ENCODE results near the gene HMX3. TPM values are rescaled to one million over a fixed set of nuclear protein-coding genes. Genes with fewer than 3 reads are reported as not detected.

HMX3 gene
- total and polyA plus RNA-seq, 11 donors = 0.27 TPM; not detected in 10

GRCh38 chr10:123129618-123130271 lies 6.0 kb upstream of the HMX3 start:
- DNase-seq (no peak), ATAC-seq (no peak)
- intact Hi-C loops (cut with DNase I) = loop anchor here in 4 of 10 donors (5.0 to 10.0 kb wide), 3 partner anchors 255 to 835 kb away; no protein-coding TSS in a partner anchor
- Histone ChIP-seq H3K36me3 (no peaks in the 10 kb centered on the region), H3K27me3 (peaks cover 34 to 99% (median 72%) of the 10 kb centered on the region in 9 donors), H3K9me3 (peaks cover 0 to 11% (median 0%) of the 10 kb centered on the region in 12 donors), H3K27ac (no peak overlapping the region), H3K4me3 (no peak overlapping the region), H3K4me1 (peaks cover under 1 to 24% (median 15%) of the 10 kb centered on the region in 12 donors)
- 73 to 83% (median 75%) methylated on average over 4 of the region's 4 CpGs for WGBS, 4 donors
- no peak for TF ChIP-seq CTCF (IDR thresholded peaks at IDR 0.05)
- no peak for TF ChIP-seq POLR2A (IDR thresholded peaks at IDR 0.05)

- ATAC-seq (peak; percentile 64 to 90 (median 84)), DNase-seq (peak; percentile 81 to 89 (median 83))
- peak overlapping the region in 9 of 12 donors; percentile 14 to 49 (median 30) for H3K4me3 ChIP-seq
- H3K9me3 ChIP-seq = peaks cover 0 to 11% (median 0%) of the 10 kb centered on the region in 12 donors
- intact Hi-C loops (cut with DNase I) = loop anchor here (1.0 to 10.0 kb wide), 6 partner anchors 252 to 832 kb away; no protein-coding TSS in a partner anchor
- 1 to 3% (median 2%) methylated on average over 46 to 48 of the region's 48 CpGs for WGBS, 4 donors
- H3K27me3 ChIP-seq = peaks cover 58 to 100% (median 92%) of the 10 kb centered on the region in 9 donors
- peaks cover 9 to 54% (median 41%) of the 10 kb centered on the region in 12 donors for H3K4me1 ChIP-seq
- no peaks in the 10 kb centered on the region for H3K36me3 ChIP-seq
- H3K27ac ChIP-seq = no peak overlapping the region
- TF ChIP-seq CTCF (IDR thresholded peaks at IDR 0.05) (peak; percentile 83 to 95 (median 91)), POLR2A (IDR thresholded peaks at IDR 0.05) (no peak)
Observed at GRCh38 chr10:123132576-123133477, 2.9 kb upstream of the HMX3 start.

- Histone ChIP-seq H3K27ac (no peak overlapping the region), H3K4me1 (peaks cover 9 to 54% (median 42%) of the 10 kb centered on the region in 12 donors), H3K9me3 (peaks cover 0 to 2% (median 0%) of the 10 kb centered on the region in 12 donors), H3K4me3 (peak overlapping the region in 3 of 12 donors; percentile 5 to 35 (median 30)), H3K36me3 (no peaks in the 10 kb centered on the region), H3K27me3 (peaks cover 68 to 100% (median 97%) of the 10 kb centered on the region in 9 donors)
- intact Hi-C loops (cut with DNase I) = loop anchor here (1.0 to 10.0 kb wide), 6 partner anchors 251 to 831 kb away; no protein-coding TSS in a partner anchor
- 4 to 6% (median 5%) methylated on average over 37 to 40 of the region's 40 CpGs for WGBS, 4 donors
- DNase-seq (no peak), ATAC-seq (no peak)
- no peak for TF ChIP-seq POLR2A (IDR thresholded peaks at IDR 0.05)
- TF ChIP-seq CTCF (IDR thresholded peaks at IDR 0.05) = no peak
Observed at GRCh38 chr10:123133541-123134342, 2.0 kb upstream of the HMX3 start.
